ENCODE measurements around the gene GMPPA.

The GMPPA gene

GRCh38 chr2:219506802-219507526, 8.3 kb downstream of the GMPPA start:
- DNase-seq (ENCODE audit: low spot score) = no peak

- no peak for DNase-seq (ENCODE audit: low spot score)
Observed at GRCh38 chr2:219507581-219508443, 9.1 kb downstream of the GMPPA start.

- no peak for DNase-seq (ENCODE audit: low spot score)
Observed at GRCh38 chr2:219508444-219508734, 9.7 kb downstream of the GMPPA start.

- no peak for DNase-seq (ENCODE audit: low spot score)
Observed at GRCh38 chr2:219508971-219509779, 10.5 kb downstream of the GMPPA start.

GRCh38 chr2:219509780-219510511, 11.3 kb downstream of the GMPPA start:
- peak; percentile 49 for DNase-seq (ENCODE audit: low spot score)

GRCh38 chr2:219510512-219511135, 11.9 kb downstream of the GMPPA start:
- no peak for DNase-seq (ENCODE audit: low spot score)

- DNase-seq (ENCODE audit: low spot score) = no peak
Observed at GRCh38 chr2:219511547-219512325, 13.0 kb downstream of the GMPPA start.

GRCh38 chr2:219512524-219513216, 14.0 kb downstream of the GMPPA start:
- DNase-seq (ENCODE audit: low spot score) = no peak

- no peak for DNase-seq (ENCODE audit: low spot score)
Observed at GRCh38 chr2:219513787-219514186, 15.1 kb downstream of the GMPPA start.

- no peak for DNase-seq (ENCODE audit: low spot score)
Observed at GRCh38 chr2:219514196-219514761, 15.6 kb downstream of the GMPPA start, which contains the start of gene ASIC4. Gene ASIC4 (plus strand): TSS chr2:219514482. CDS start chr2:219514725, 243 bp downstream.

- DNase-seq (ENCODE audit: low spot score) = no peak
Observed at GRCh38 chr2:219514836-219515235, 16.1 kb downstream of the GMPPA start.

GRCh38 chr2:219515874-219516629, 17.4 kb downstream of the GMPPA start:
- DNase-seq (ENCODE audit: low spot score) = no peak

- DNase-seq (ENCODE audit: low spot score) = peak; percentile 28
Observed at GRCh38 chr2:219516888-219517287, 18.2 kb downstream of the GMPPA start.

GRCh38 chr2:219517954-219518778, 19.5 kb downstream of the GMPPA start:
- DNase-seq (ENCODE audit: low spot score) = no peak

GRCh38 chr2:219519526-219519916, 20.8 kb downstream of the GMPPA start:
- no peak for DNase-seq (ENCODE audit: low spot score)

GRCh38 chr2:219520079-219520478, 21.4 kb downstream of the GMPPA start:
- no peak for DNase-seq (ENCODE audit: low spot score)

GRCh38 chr2:219521066-219521880, 22.6 kb downstream of the GMPPA start:
- DNase-seq (ENCODE audit: low spot score) = no peak
